GM10248 (cell line): ENCODE data around the gene RASD1.

Experiments
- CTCF ChIA-PET: fragments of 300-600 bp; sonication (Branson Sonifier 250); formaldehyde crosslinking; extraction: SDS; loops from one replicate; lab custom pipeline; 2021; ENCODE audit warnings: antibody characterized with exemption; lab: Yijun Ruan, JAX
- POLR2A ChIA-PET: fragments of 350-650 bp; sonication (Branson Sonifier 250); formaldehyde crosslinking; extraction: SDS; loops from one replicate; lab custom pipeline; 2020; ENCODE audit warnings: antibody characterized with exemption; lab: Yijun Ruan, JAX
- DNase-seq: peaks from one replicate; pipeline ENCODE4 v3.0.0; 2012; ENCODE audit errors: extremely low spot score
- CTCF ChIP-seq: IDR thresholded peaks from 2 replicates; pipeline ENCODE4 v1.5.1; 2012; ENCODE audit warnings: mild to moderate bottlenecking, low read depth; ENCODE audit errors: extremely low read depth, missing control alignments, control extremely low read depth

RASD1 gene

DNA sequence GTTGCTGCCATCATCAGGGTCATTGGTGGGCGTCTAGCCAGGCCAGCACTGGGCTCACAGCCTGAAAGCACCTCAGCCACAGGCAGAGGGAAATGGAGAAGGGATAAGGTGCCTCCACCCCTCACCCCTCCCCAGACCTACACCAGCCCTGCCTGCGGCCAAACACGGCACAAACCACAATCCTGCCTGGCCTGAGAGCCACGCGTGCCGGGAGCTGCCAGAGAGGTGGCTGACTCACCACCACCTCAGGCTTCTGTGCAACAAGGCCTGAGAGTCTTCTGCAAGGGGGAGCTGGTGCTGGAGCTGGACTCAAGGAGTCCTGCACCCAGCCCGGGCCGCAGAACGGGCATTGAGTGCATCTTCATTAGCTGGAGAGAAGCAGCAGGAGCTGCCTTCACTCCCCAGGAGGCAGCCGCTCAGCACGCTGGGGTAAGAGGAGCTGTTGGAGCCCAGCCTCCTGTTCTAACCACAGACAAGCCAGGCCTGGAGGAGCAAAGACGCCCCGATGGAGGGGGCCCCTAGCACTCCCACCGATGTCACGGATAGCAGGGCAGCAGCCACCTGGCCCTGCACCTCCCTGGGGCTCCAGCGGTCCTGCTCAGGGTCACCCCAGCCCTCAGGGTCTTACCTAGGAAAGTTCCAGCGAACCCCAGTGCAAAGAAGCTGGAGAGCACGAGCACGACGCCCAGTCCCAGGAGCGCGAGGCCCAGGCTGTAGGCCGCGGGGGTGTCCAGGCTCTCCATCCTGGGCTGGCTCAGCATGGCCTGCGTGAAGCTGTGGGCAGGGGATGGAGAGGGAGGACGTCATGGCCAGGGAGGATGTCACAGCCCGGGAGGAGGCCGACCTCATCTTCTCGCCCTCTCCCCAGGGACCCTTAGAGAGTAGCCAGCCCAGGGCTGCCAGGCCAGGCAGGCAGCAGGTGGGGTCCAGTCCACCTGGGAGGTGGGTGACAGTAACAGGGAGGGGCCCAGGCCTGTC lies 16.0 kb upstream of the RASD1 start:
- POLR2A ChIA-PET: no interaction called here

GRCh38 chr17:17511293-17511741 lies 15.1 kb upstream of the RASD1 start:
- ChIA-PET CTCF (interaction anchor here (2.9 kb wide), 1 partner anchor 14 kb away, joined by 17 read pairs; the partner anchor contains the start of gene RASD1), POLR2A (no interaction called here)
- TF ChIP-seq CTCF: no peak
- DNase-seq: no peak

More for the DNA sequence above, 16.0 kb upstream of the RASD1 start:
- CTCF ChIA-PET: interaction anchor here (2.9 kb wide), 1 partner anchor 15 kb away, joined by 17 read pairs; the partner anchor contains the start of gene RASD1
- no peak for DNase-seq
- no peak for TF ChIP-seq CTCF

- TF ChIP-seq CTCF: no peak
- POLR2A ChIA-PET: no interaction called here
- DNase-seq: no peak
- CTCF ChIA-PET: interaction anchor here (0.8 to 2.9 kb wide), 2 partner anchors 14 to 130 kb away, joined by 3 to 17 read pairs; partner anchors contain the start of gene RASD1
Observed at GRCh38 chr17:17510456-17511292, 14.5 kb upstream of the RASD1 start.

DNA sequence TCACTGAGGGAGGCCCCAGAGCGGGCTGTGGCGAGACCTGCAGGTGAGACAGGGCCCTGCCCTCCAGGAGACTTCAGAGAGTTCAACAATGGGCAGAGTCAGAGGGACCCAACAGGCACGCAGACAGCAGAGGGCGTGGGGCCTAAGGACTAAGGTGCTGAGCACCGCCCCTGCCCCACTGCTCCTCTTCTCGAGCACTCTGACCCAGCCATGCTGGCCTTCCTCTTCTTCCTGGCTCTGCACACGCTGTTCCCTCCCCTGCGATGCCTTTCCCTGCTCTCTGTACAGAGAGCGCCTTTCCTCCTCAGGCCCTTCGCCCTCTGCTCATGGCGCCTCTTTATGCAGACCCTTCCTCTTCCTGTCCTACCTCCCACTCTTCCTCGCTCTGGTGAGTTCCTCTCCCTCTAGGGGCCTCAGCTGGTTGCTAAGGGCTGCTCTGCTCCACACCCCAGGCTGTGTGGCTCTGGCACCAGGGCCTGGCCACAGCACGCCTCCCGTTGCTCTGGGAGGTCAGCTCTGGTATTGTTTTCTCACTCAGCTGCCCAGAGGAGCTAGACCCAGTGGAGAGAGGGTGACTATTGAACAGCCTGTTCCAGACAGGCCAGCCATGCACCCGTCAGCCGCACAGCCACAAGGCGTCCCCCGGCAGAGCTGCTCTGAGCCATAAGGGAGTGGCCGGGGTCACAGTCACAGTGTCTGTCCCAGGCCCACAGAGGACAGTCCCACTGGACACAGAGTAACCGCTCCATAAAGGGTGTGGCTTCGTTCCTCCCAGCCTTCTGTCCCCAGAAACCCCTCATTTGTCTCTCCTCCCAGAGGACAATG lies 13.6 kb upstream of the RASD1 start:
- no peak for TF ChIP-seq CTCF
- POLR2A ChIA-PET: no interaction called here
- CTCF ChIA-PET: interaction anchor here (0.8 to 2.9 kb wide), 2 partner anchors 13 to 131 kb away, joined by 3 to 17 read pairs; partner anchors contain the start of gene RASD1
- DNase-seq: no peak

GRCh38 chr17:17508646-17509591 lies 12.7 kb upstream of the RASD1 start:
- no peak for TF ChIP-seq CTCF
- DNase-seq: no peak
- CTCF ChIA-PET: no interaction called here
- POLR2A ChIA-PET: no interaction called here
